ENCODE measurements around the gene TEX22.

TEX22 gene

GRCh38 chr14:105444859-105445258 lies 46.5 kb downstream of the TEX22 start:
- no peak for DNase-seq

- no peak for DNase-seq
Observed at GRCh38 chr14:105445290-105445689, 47.0 kb downstream of the TEX22 start.

DNA sequence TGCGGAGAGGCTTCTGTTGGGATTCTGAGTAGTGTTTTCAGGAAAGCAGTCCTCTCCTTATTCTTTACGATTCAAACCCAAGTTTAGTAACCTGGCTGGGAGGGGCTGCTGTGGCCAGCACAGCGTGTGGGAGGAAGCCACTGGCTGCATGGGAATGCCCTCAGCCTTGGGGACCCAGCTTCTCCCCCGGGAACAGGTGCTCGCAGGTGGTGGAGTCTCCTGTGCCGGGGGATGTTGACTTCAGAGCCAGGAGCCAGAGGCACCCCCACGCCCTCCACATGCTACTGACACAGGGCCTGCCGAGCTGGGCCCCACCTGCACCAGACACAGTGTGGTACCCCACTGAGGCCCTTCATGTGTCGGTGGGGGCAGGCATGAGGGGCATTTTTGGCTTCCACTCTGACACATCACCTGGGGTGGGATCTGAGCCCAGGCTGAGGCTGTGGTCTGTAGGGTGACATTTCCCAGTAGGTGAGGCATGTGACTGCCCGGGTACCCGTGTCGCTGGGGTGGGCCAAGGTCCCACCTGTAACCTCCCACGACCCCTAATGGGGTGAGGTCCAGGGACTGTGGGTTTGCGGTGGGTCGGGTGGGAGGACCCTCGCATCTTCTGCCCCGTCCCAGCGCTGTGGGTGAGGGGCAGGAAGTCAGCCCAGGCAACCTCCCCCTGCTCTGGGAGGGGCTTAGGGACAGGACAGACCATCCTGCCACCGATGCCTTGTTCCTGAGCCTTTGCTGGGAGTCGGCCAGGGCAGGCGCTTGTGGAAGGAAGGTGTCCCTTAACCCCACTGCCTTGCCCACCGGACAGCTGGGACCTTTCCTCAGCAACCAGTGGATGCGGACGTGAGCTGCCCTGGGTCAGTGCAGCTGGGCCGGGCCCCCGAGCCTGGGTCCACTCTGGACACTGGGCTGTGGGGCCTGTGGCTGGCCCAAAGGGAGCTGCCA lies 47.8 kb downstream of the TEX22 start:
- no peak for DNase-seq

- no peak for DNase-seq
Observed at GRCh38 chr14:105446971-105447370, 48.6 kb downstream of the TEX22 start.

DNA sequence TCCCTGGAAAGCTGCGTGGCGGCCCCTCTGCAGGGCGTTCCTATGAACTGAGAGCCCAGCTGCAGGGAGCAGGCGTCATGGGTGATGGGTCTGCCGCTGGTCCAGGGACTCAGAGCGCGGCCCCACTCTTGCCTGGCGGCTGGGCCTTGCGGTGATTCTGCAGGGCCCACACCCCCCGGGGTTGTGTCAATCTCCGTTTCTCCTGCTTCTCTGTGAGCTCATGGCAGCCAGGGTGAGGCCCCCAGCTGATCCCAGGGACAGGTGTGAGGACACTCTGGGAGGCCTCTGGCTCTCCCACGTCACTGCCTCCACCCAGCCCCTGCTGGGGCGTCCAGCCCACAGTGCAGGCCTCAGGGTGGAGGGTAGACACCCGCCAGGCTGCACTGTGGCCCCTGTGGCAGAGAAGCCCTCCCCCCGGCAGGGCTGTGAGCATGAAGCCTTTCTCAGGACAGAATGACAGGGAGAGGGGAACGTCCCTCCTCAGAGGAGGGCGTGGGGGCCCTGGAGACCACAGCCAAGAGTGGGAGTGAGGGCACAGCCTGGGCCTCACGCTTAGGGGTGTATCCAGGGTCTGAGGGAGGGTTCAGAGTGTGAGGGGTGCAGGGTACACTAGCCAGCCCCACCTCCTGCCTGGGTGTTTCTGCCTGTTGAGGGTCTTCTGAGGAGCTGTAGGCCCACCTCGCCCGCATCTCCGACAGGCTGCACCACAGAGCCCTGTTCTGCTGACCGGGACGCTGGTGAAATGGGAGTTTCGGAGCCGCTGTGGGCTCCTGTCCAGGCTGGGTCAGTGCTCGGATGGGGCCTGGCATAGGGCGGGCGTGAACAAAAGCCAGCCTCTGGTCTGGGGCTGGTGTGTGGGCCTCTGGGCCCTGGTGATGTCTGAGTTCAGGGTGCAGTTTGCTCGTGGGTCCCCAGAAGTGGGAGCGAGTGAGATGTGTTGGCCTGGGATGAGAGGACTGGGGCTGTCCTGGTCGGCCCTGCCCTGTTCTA lies 49.6 kb downstream of the TEX22 start:
- no peak for DNase-seq

- peak; percentile 58 for DNase-seq
Observed at GRCh38 chr14:105448706-105449111, 50.4 kb downstream of the TEX22 start.

DNA sequence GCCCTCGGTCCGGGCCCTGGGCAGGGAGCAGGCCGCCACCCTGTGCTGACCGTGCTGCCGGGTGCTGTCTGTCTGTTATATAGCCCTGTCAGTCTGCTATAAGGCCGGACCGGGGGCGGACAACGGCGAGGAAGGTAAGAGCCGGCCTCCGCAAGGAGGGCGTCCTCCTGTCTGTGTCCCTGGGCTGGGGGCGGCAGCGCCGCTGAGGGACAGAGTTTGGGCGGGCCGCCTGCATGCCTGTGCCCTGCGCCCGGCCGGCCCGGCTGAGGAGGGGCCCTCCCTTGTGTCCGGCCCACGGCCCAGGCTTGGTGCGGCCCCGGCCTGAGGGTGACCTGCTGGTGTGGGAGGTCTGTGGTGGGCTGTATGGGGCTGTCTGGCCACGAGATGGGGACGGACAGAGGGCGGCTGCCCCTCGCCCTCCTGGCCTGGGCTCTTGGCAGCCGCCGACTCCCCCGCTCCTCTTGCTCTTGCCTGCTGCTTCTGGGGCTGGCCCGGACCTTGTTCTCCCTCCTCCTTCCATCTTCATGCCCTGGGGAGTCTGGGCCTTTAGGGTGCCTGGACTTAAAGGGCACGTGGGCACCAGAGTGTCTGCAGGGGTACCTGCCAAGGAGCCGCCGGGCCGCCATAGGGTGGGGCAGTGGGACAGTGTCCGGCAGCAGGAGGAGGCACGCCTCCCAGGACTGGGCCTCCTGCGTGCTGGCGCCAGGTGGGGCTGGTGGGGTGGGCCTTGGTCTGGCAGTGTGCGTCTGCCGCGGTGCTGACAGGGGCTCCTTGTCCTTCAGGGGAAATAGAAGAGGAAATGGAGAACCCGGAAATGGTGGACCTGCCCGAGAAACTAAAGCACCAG lies 51.2 kb downstream of the TEX22 start:
- DNase-seq: no peak

- DNase-seq: no peak
Observed at GRCh38 chr14:105450123-105450505, 51.8 kb downstream of the TEX22 start.

- no peak for DNase-seq
Observed at GRCh38 chr14:105450864-105451720, 52.8 kb downstream of the TEX22 start.

DNA sequence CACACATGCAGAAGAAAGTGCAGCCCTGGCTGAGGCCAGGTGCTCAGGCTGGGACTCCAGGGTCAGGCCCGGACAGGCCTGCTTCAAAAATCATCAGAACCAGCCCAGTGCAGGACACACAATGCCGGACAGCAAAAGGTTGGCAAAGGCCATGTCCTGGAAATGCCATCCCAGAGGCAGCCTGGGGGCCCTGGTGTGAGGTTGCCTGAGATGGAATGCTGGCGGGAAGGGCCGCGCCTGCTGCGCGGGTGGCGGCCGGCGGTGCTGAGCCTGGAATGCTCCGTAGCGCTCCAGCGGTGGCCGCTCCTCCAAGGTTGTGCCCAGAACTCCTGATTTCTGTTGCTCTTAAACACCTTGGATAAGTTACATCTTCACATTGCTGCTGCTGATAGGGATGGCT lies 54.6 kb downstream of the TEX22 start:
- no peak for DNase-seq

DNA sequence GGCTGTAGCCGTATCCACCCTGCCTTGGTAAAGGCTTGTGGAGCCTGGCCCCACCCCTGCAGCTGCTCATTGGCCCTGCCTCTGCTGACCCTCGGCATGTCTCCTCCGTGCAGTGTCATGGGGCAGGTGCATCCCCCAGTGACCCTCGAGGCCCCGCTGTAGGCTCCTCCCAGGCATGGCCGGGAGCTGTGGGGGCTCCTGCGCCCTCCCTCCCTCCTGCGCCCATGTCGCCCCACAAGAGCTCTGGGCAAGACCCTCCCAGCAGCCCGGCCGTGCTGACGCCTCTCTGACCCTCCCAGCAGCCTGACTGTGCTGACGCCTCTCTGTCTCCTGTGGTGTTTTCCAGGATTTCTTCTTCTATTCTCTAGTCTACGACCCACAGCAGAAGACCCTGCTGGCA lies 55.5 kb downstream of the TEX22 start:
- no peak for DNase-seq

DNA sequence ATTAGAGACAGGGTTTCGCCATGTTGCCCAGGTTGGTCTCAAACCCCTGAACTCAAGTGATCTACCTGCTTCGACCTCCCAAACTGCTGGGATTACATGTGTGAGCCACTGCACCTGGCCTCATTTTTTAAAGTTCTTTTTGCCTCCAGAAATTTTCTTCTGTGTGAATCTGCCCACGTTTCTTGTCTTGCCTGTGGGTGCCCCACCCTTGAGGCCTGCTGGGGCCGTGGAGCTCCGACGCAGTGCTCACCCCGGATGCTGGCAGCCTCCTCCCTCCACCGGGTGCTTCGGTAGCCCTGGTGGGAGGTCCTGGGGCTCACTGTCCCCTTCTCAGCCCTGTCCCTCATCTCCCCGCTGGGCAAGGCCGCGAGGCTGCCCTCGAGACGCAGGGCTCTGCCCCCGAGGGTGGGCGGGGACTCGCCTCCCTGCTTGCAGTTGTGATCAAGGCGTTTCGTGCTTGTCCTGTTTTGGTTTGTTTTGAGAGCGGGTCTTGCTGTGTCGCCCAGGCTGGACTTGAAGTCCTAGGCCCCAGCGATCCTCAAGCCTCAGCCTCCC lies 56.8 kb downstream of the TEX22 start:
- DNase-seq: no peak

DNA sequence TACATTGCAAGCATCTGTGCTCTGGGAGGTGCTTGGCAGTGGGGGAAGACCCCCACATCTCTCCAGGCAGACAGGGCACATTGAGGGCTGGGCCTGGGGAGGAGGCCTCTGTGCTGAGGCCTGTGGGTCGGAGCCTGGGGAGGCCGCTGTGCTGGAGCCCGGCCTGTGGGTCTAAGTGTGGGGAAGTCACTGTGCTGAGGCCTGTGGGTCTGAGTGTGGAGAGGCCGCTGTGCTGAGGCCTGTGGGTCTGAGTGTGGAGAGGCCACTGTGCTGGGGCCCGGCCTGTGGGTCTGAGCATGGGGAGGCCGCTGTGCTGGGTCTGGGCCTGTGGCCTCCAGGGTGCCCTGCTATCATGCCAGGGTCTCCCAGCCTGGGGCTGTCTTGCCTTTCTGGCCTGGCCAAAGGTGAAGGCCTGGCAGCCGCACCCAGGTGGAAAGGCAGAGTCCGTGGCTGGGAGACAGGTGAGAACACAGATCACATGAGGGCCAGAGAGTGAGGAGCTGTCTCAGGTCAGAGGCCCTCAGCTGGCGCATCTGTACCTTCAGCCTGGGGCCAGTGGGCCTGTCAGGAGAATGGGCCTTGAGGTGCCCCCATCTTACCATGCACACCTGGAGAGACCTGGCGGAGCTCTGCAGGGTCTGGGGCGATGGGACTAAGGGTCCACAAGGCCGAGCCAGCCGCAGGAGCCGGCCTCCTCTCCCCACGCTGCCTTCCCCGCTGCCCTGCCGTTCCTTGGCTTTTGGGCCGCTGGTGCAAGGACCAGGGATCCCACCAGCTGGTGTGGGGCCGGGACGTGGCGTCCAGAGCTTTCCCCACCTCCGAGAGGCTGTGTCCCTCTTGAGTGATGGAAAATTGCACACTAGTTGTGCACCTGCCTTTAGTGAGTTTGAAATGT lies 57.7 kb downstream of the TEX22 start:
- DNase-seq: no peak

DNA sequence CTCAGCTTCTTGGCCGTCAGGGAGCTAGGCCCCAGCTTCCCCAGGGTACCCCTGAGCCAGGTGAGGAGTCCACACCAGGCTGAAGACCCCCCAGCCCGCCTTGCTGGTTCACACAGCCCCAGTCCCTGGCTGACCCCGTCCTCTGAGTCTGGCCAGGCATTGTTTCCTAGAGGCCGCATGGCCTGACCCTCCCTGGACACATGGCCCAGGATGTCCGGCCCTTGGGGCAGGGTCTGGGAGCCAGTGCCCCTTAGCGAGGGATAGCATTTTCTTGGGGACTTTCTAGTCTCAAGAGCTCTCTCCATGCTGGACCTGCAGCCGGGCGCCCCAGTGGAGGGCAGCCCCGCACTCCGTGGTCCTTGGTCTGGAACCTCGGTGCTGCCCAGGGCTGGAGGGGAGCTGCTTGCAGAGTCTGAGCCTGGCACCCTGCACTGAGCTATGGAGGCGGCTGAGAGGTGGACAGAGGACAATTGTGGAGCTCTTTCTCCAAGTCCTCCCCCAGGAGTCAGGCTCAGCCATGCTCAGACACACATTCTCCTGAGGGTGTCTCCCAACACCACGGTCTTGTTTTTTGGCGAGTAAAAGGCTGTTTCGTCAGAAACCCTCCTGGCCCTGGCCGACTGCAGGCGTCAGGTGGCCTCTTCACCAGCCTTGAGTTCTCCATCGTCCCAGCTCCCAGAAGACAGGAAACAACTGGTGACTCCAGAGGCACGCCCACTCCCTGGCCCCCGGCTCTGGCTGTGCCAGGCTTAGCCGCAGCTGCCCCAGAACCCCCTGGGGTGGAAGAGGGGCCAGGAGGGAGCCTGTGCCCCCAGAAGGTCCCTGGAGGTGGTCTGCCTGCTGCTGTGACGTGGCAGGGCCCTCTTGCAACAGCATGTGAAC lies 58.6 kb downstream of the TEX22 start:
- DNase-seq: no peak

DNA sequence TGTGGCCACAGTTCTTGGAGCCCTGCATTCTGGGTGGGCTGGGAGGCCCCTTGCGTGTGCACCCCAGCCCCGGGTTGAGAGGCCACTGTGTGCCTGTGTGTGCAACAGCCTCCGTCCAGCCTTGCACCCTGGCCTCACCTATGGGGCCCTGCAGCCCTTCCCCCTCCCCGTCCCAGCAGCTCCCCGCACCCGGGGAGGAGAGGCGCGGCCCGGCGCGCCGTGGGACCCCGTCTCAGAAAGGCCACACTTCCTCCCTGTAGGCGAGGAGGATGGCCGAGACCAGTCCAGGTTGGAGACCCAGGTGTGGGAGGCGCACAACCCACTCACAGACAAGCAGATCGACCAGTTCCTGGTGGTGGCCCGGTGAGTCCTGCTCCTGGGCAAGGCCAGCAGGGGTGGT lies 59.7 kb downstream of the TEX22 start:
- DNase-seq: no peak

- DNase-seq: no peak
Observed at GRCh38 chr14:105458571-105458970, 60.2 kb downstream of the TEX22 start.

- DNase-seq: no peak
Observed at GRCh38 chr14:105460116-105460515, 61.8 kb downstream of the TEX22 start.

DNA sequence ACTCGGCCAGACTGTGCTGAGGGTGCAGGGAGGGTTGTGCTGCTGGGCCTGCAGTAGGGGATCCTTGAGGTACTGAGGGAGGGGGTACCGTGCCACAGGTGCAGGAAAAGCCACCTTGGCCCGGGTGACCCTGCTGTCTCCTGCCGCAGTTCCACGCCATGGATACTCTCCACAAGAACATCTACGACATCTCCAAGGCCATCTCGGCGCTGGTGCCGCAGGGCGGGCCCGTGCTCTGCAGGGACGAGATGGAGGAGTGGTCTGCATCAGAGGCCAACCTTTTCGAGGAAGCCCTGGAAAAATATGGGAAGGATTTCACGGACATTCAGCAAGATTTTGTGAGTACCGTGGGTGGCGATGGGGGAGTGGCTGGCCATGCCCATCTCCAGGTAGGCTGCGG lies 62.3 kb downstream of the TEX22 start:
- DNase-seq: no peak

- no peak for DNase-seq
Observed at GRCh38 chr14:105461903-105462302, 63.6 kb downstream of the TEX22 start.
